Neural progenitor cell (in vitro differentiated cells): Measurements from ENCODE around the gene PHF14. TPM values are rescaled to one million over a fixed set of nuclear protein-coding genes. Genes with fewer than 3 reads are reported as not detected.
A peak's percentile ranks its signal among the peaks of the same experiment; 100 is the strongest.

ENCODE experiments used
- DNase-seq: peaks from one replicate; pipeline ENCODE4 v3.0.0-alpha.2; 2016; ENCODE audit warnings: low spot score
- H2AFZ ChIP-seq: fragments of 200-600 bp; sonication (generic); replicated peaks from 2 replicates; pipeline ENCODE4 v1.6.1; 2016; ENCODE audit warnings: antibody characterized with exemption
- H3F3A ChIP-seq: fragments of 200-600 bp; sonication (generic); 2 replicates; pipeline ENCODE4 v1.6.1; 2016; ENCODE audit warnings: antibody characterized with exemption, low read depth
- H3K27ac ChIP-seq: fragments of 200-600 bp; sonication (generic); 2 replicates; pipeline ENCODE4 v1.5.1; 2016; ENCODE audit warnings: mild to moderate bottlenecking
- H3K27me3 ChIP-seq: fragments of 200-600 bp; sonication (generic); 2 replicates; pipeline ENCODE4 v1.6.1; 2016; ENCODE audit warnings: mild to moderate bottlenecking, moderate library complexity
- H3K36me3 ChIP-seq: fragments of 200-600 bp; sonication (generic); 2 replicates; pipeline ENCODE4 v1.5.1; 2016
- H3K4me1 ChIP-seq: fragments of 200-600 bp; sonication (generic); 2 replicates; pipeline ENCODE4 v1.6.1; 2016; ENCODE audit warnings: mixed run types
- H3K4me2 ChIP-seq: fragments of 200-600 bp; sonication (generic); 2 replicates; pipeline ENCODE4 v1.6.1; 2016
- H3K4me3 ChIP-seq: fragments of 200-600 bp; sonication (generic); 2 replicates; pipeline ENCODE4 v1.5.1; 2016
- H3K79me2 ChIP-seq: fragments of 200-600 bp; sonication (generic); 2 replicates; pipeline ENCODE4 v1.6.1; 2016; ENCODE audit warnings: low read depth
- H3K9ac ChIP-seq: fragments of 200-600 bp; sonication (generic); 2 replicates; pipeline ENCODE4 v1.6.1; 2016
- H3K9me3 ChIP-seq: fragments of 200-600 bp; sonication (generic); 2 replicates; pipeline ENCODE4 v1.5.1; 2016; ENCODE audit warnings: low read depth
- H4K20me1 ChIP-seq: fragments of 200-600 bp; sonication (generic); 2 replicates; pipeline ENCODE4 v1.6.1; 2016; ENCODE audit warnings: low read depth
- H3K27ac Mint-ChIP-seq: 3 replicates; pipeline ENCODE4 v1.8.0; 2021; ENCODE audit warnings: mixed read lengths
- H3K27me3 Mint-ChIP-seq: 2 replicates; pipeline ENCODE4 v1.8.0; 2022; ENCODE audit warnings: low read depth, mild to moderate bottlenecking, inconsistent platforms, moderate library complexity, mixed read lengths; ENCODE audit not compliant: insufficient read depth
- H3K36me3 Mint-ChIP-seq: 3 replicates; pipeline ENCODE4 v1.8.0; 2021; ENCODE audit warnings: mixed read lengths
- H3K4me1 Mint-ChIP-seq: 3 replicates; pipeline ENCODE4 v1.8.0; 2021; ENCODE audit warnings: mixed read lengths
- H3K4me3 Mint-ChIP-seq: 3 replicates; pipeline ENCODE4 v1.8.0; 2021; ENCODE audit warnings: mild to moderate bottlenecking, moderate library complexity, mixed read lengths
- H3K9me3 Mint-ChIP-seq: 3 replicates; pipeline ENCODE4 v1.8.0; 2020; ENCODE audit warnings: mixed read lengths
- EZH2 ChIP-seq: fragments of 200-600 bp; sonication (generic); IDR thresholded peaks from 2 replicates; pipeline ENCODE4 v1.6.1; 2017; ENCODE audit warnings: antibody characterized with exemption, mild to moderate bottlenecking, moderate library complexity
- EZH2phosphoT487 ChIP-seq: fragments of 200-600 bp; sonication (generic); IDR thresholded peaks from 2 replicates; pipeline ENCODE4 v1.6.1; 2017; ENCODE audit warnings: antibody characterized with exemption
- total RNA-seq: library from RNA; depleted of rRNA; stranded (reverse); fragments of >200 nt; gene quantifications from 2 replicates; pipeline ENCODE4 v1.2.3, GENCODE V29; 2015; ENCODE audit warnings: low replicate concordance
- TF ChIP-seq, protein P1 (sequence below): fragments of 200-600 bp; sonication (generic); IDR thresholded peaks from 2 replicates; pipeline ENCODE4 v1.5.1; 2017; ENCODE audit warnings: antibody characterized with exemption, mild to moderate bottlenecking

PHF14 gene
- total RNA-seq, 1 donor from 2014 or later = 80.4 TPM

DNA sequence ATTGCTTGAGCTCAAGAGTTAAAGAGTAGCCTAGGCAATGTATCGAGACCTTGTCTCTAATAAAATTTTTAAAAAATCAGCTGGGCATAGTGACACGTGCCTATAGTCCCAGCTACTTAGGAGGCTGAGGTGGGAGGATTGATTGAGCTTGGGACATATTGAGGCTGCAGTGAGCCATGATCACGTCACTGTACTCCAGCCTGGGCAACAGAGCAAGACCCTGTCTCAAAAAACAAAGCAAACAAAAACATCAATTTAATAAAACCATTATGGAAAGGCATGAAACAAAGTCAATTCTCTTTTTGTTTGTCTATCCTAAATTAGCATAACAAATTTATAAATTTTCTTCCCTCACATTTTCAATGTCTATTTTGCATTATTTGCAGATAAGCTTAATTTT is 108.4 kb downstream of the PHF14 start:
- Mint-ChIP-seq H3K4me3 (no peak overlapping the region), H3K27ac (no peak overlapping the region), H3K9me3 (no peaks in the 10 kb centered on the region), H3K27me3 (no peaks in the 10 kb centered on the region), H3K36me3 (peaks cover 10% of the 10 kb centered on the region), H3K4me1 (peaks cover 7% of the 10 kb centered on the region)
- H3K79me2 ChIP-seq = no peaks in the 10 kb centered on the region
- no peaks in the 10 kb centered on the region for H3K27me3 ChIP-seq
- H3K27ac ChIP-seq = peak overlapping the region; percentile 87
- H3K4me2 ChIP-seq = no peak overlapping the region
- H3K4me3 ChIP-seq = no peak overlapping the region
- H4K20me1 ChIP-seq = no peaks in the 10 kb centered on the region
- no peak overlapping the region for H2AFZ ChIP-seq
- H3K4me1 ChIP-seq = peaks cover 9% of the 10 kb centered on the region
- H3K36me3 ChIP-seq = no peaks in the 10 kb centered on the region
- no peaks in the 10 kb centered on the region for H3K9me3 ChIP-seq
- DNase-seq = no peak
- TF ChIP-seq, protein P1, sequence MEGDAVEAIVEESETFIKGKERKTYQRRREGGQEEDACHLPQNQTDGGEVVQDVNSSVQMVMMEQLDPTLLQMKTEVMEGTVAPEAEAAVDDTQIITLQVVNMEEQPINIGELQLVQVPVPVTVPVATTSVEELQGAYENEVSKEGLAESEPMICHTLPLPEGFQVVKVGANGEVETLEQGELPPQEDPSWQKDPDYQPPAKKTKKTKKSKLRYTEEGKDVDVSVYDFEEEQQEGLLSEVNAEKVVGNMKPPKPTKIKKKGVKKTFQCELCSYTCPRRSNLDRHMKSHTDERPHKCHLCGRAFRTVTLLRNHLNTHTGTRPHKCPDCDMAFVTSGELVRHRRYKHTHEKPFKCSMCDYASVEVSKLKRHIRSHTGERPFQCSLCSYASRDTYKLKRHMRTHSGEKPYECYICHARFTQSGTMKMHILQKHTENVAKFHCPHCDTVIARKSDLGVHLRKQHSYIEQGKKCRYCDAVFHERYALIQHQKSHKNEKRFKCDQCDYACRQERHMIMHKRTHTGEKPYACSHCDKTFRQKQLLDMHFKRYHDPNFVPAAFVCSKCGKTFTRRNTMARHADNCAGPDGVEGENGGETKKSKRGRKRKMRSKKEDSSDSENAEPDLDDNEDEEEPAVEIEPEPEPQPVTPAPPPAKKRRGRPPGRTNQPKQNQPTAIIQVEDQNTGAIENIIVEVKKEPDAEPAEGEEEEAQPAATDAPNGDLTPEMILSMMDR = no peak
- TF ChIP-seq EZH2 (no peak), EZH2phosphoT487 (no peak)
- peaks cover 11% of the 10 kb centered on the region for H3F3A ChIP-seq
- H3K9ac ChIP-seq = no peak overlapping the region

DNA sequence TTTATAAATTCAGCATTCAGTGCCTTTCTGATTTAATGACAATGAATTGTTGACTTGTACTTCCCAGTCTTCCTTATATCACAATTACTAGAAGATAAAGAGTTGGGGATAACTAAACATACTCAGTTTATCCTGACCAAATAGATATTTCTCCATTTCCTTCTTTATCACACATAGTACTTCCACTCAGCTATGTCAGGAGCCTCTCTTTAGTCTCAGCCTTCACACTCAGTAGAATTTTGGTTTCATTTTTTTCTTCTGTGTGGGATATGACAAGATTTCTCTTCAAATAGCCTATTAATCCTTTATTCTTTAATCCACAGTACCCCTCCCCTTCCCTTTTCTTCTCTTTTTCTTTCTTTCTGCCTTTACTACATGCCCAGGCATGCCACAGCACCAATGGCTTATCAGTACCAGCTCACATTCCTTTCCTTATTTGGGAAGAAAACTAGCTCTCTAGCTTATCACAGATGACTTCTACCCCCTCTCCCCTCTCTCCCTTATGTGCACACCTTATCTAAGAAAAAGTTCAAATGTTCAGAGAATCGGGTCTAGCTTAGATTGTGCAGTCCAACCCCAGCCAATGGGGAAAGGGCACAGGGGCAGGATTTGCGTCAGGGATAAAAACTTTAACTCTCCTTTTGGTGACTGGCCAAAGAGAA is 109.0 kb downstream of the PHF14 start:
- Histone ChIP-seq H3K4me1 (peaks cover 9% of the 10 kb centered on the region), H3K4me2 (no peak overlapping the region), H3K9me3 (no peaks in the 10 kb centered on the region), H3K27ac (peak overlapping the region; percentile 87), H3K36me3 (no peaks in the 10 kb centered on the region), H3K27me3 (no peaks in the 10 kb centered on the region), H3K4me3 (no peak overlapping the region), H3K9ac (no peak overlapping the region), H4K20me1 (no peaks in the 10 kb centered on the region), H3K79me2 (no peaks in the 10 kb centered on the region), H3F3A (peaks cover 11% of the 10 kb centered on the region), H2AFZ (peak overlapping the region; percentile 36)
- no peaks in the 10 kb centered on the region for H3K9me3 Mint-ChIP-seq
- H3K4me1 Mint-ChIP-seq = peaks cover 7% of the 10 kb centered on the region
- no peaks in the 10 kb centered on the region for H3K27me3 Mint-ChIP-seq
- peak; percentile 27 for DNase-seq
- H3K27ac Mint-ChIP-seq = peak overlapping the region; percentile 62
- TF ChIP-seq EZH2phosphoT487 (no peak), EZH2 (no peak)
- TF ChIP-seq, protein P1 = no peak
- H3K4me3 Mint-ChIP-seq = no peak overlapping the region
- peaks cover 14% of the 10 kb centered on the region for H3K36me3 Mint-ChIP-seq

DNA sequence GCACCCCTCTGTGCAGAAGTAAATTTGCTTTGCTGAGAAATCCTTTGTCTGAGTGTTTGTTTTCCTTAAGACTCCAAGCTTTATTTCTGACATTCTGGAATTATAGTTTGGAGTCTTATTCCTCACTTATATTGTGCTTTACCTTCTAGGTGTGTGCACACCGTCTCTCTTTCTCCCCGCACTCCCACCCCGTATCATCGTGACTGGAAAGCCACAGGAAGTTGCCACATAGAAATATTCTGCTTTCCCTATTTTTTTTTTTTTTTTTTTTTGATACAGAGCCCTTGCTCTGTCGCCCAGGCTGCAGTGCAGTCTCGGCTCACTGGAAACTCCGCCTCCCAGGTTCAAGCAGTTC is 109.5 kb downstream of the PHF14 start:
- Mint-ChIP-seq H3K4me3 (no peak overlapping the region), H3K27ac (peak overlapping the region; percentile 62), H3K36me3 (peaks cover 14% of the 10 kb centered on the region), H3K9me3 (no peaks in the 10 kb centered on the region), H3K4me1 (peaks cover 7% of the 10 kb centered on the region), H3K27me3 (no peaks in the 10 kb centered on the region)
- Histone ChIP-seq H3K9me3 (no peaks in the 10 kb centered on the region), H4K20me1 (no peaks in the 10 kb centered on the region), H3F3A (peaks cover 11% of the 10 kb centered on the region), H3K27me3 (no peaks in the 10 kb centered on the region), H3K27ac (peak overlapping the region; percentile 87), H3K4me2 (no peak overlapping the region), H3K4me3 (no peak overlapping the region), H3K79me2 (no peaks in the 10 kb centered on the region), H2AFZ (no peak overlapping the region), H3K9ac (no peak overlapping the region), H3K36me3 (no peaks in the 10 kb centered on the region), H3K4me1 (peaks cover 9% of the 10 kb centered on the region)
- no peak for DNase-seq
- TF ChIP-seq, protein P1 = no peak
- TF ChIP-seq EZH2 (no peak), EZH2phosphoT487 (no peak)
